ENCODE measurements around the gene TCF7L2.

Gene TCF7L2

DNA sequence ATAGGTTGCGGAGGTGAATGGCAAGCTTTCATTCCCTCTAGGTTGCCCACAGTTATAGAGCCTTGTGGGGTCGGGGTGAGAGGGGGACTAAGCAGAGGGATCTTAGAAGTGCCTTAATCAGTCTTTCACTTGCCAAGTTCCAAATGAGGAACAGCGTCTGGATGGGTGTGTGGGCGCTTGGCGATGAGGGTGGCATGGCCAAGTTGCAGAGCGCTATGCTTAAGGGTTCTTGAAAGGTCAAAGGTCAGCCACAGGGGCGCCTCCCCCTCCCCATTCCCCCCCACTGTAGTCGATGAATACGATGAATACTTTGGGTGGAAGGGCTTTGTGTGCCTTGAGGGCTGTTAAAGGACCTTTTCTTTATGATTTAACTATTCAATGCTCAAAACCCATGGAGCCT lies 185.0 kb downstream of the TCF7L2 start:
- no peak overlapping the region for H3K4me2 ChIP-seq (ENCODE audit: low read length)
- H4K20me1 ChIP-seq (ENCODE audit: insufficient read depth, low read length): no peaks in the 10 kb centered on the region
- no peaks in the 10 kb centered on the region for H3K36me3 ChIP-seq (replicated peaks; ENCODE audit: low read depth, low read length)
- TF ChIP-seq, protein P1, sequence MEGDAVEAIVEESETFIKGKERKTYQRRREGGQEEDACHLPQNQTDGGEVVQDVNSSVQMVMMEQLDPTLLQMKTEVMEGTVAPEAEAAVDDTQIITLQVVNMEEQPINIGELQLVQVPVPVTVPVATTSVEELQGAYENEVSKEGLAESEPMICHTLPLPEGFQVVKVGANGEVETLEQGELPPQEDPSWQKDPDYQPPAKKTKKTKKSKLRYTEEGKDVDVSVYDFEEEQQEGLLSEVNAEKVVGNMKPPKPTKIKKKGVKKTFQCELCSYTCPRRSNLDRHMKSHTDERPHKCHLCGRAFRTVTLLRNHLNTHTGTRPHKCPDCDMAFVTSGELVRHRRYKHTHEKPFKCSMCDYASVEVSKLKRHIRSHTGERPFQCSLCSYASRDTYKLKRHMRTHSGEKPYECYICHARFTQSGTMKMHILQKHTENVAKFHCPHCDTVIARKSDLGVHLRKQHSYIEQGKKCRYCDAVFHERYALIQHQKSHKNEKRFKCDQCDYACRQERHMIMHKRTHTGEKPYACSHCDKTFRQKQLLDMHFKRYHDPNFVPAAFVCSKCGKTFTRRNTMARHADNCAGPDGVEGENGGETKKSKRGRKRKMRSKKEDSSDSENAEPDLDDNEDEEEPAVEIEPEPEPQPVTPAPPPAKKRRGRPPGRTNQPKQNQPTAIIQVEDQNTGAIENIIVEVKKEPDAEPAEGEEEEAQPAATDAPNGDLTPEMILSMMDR (IDR thresholded peaks at IDR 0.05; ENCODE audit: low read depth, low read length): no peak
- TF ChIP-seq EZH2phosphoT487 (IDR thresholded peaks at IDR 0.05; ENCODE audit: low read depth): no peak
- H3K4me1 ChIP-seq (ENCODE audit: low read length): no peaks in the 10 kb centered on the region
- no peak overlapping the region for H3K4me3 ChIP-seq (ENCODE audit: low read length)
- H3K9ac ChIP-seq (ENCODE audit: low read length): no peak overlapping the region
- H3K27ac ChIP-seq (ENCODE audit: low read length): no peak overlapping the region
- H2AFZ ChIP-seq (ENCODE audit: low read depth, low read length): no peak overlapping the region
- H3K27me3 ChIP-seq (ENCODE audit: low read depth, low read length): peaks cover 16% of the 10 kb centered on the region; the same call in 1 of the 2 replicates
- H3K79me2 ChIP-seq (ENCODE audit: low read length): no peaks in the 10 kb centered on the region
- no peaks in the 10 kb centered on the region for H3K9me3 ChIP-seq (ENCODE audit: insufficient read depth, low read length)

DNA sequence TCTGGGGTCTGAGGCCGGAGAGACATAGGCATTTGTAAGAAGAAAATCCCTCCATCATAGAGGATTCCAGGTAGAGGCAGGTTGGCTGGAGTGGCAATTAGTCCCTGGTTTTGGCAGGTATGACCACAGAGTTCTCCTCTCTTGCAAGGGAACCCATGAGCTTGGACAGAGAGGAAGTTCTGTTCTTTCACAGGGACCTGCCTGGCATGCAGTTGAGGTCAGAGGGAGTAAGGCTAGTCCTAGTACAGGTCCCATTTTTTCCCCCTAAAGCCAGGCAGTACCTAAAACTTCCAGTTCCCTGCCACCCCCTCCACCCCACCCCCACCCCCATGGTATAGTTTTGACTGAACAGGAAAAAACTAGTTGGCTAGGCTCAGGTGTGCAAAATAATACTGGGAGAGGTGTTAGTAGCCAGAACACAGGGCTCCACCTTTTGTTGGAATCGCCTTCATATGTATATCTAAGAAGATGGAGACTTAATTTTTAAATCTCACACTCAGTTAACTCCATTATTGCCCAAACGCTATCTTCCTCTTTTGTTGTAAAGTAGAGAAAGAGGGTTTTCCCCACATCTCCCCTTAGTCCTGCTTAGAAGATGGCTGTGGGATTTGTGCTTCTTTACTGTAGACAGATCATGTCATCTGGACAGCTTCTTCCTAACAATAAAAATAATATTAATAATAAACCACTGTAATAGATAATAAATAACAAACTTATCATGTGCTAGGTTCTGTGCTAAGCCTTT lies 188.1 kb downstream of the TCF7L2 start:
- H4K20me1 ChIP-seq (ENCODE audit: insufficient read depth, low read length): no peaks in the 10 kb centered on the region

DNA sequence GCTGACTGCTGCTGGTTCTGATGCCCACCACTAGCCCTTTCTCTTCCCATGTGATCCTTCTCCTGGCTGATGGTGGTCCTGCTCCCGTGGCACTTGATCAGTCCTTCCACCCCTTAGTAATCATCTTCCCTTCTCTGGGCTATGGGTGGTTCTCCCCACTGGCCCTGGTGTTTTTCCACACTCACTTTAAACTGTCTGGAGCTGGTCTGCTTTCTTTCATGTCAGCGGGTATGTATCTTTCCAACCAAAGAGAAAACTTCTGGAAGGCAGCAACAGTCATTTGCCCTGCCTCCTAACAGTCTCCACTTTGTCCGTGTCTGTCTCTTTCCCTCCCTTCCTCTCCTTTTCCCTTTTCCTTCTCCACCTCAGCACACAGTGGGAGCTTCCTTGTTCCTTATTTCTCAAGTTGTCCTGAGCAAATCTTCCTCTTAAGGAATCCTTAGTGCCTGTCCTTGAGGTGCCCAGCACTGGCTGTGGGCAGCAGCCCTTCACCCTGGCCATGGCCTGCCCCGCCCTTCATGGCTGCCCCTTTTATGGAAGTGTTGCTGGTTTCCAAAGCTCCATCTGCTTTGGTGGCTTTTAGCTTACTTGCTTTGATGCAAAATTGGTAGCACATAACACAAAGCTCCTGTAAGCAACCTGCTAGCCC lies 189.0 kb downstream of the TCF7L2 start:
- Histone ChIP-seq H3K9me3 (ENCODE audit: insufficient read depth, low read length) (no peaks in the 10 kb centered on the region), H3K4me2 (ENCODE audit: low read length) (no peak overlapping the region), H3K4me1 (ENCODE audit: low read length) (no peaks in the 10 kb centered on the region), H3K27ac (ENCODE audit: low read length) (no peak overlapping the region), H3K79me2 (ENCODE audit: low read length) (no peaks in the 10 kb centered on the region), H3K27me3 (ENCODE audit: low read depth, low read length) (0 out of 2 replicates have a peak, but pooled peaks cover 6% of the 10 kb centered on the region), H3K4me3 (ENCODE audit: low read length) (no peak overlapping the region), H3K36me3 (replicated peaks; ENCODE audit: low read depth, low read length) (no peaks in the 10 kb centered on the region), H4K20me1 (ENCODE audit: insufficient read depth, low read length) (no peaks in the 10 kb centered on the region), H2AFZ (ENCODE audit: low read depth, low read length) (no peak overlapping the region), H3K9ac (ENCODE audit: low read length) (no peak overlapping the region)
- TF ChIP-seq, protein P1 (IDR thresholded peaks at IDR 0.05; ENCODE audit: low read depth, low read length): no peak

More for the DNA sequence above, 188.1 kb downstream of the TCF7L2 start:
- TF ChIP-seq, protein P1 (IDR thresholded peaks at IDR 0.05; ENCODE audit: low read depth, low read length): no peak
- TF ChIP-seq EZH2phosphoT487 (IDR thresholded peaks at IDR 0.05; ENCODE audit: low read depth): no peak
- H3K36me3 ChIP-seq (replicated peaks; ENCODE audit: low read depth, low read length): no peaks in the 10 kb centered on the region
- H3K4me1 ChIP-seq (ENCODE audit: low read length): no peaks in the 10 kb centered on the region
- H3K9ac ChIP-seq (ENCODE audit: low read length): no peak overlapping the region
- no peaks in the 10 kb centered on the region for H3K79me2 ChIP-seq (ENCODE audit: low read length)
- no peak overlapping the region for H3K4me2 ChIP-seq (ENCODE audit: low read length)
- no peak overlapping the region for H2AFZ ChIP-seq (ENCODE audit: low read depth, low read length)
- no peak overlapping the region for H3K27ac ChIP-seq (ENCODE audit: low read length)
- 0 out of 2 replicates have a peak, but pooled peaks cover 6% of the 10 kb centered on the region for H3K27me3 ChIP-seq (ENCODE audit: low read depth, low read length)
- no peaks in the 10 kb centered on the region for H3K9me3 ChIP-seq (ENCODE audit: insufficient read depth, low read length)
- no peak overlapping the region for H3K4me3 ChIP-seq (ENCODE audit: low read length)

DNA sequence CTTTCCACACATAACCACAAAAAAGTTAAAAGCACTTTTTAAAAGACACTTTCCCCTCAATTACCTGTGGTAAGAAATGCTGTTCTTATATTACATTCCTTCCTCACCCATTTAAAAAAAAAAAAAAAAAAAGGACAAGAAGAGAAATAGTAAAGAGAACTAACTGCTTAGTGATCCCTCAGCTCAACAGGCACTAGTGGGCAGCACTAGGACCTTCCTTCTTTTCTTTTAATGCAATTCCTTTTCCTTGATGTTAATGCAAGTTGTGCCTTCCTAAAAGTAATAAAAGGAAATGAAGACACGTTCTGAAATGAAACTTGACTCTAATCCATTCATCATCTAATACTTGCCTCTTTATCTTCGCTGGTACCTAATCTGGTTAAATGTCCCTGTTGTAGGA lies 189.7 kb downstream of the TCF7L2 start:
- no peak for TF ChIP-seq EZH2phosphoT487 (IDR thresholded peaks at IDR 0.05; ENCODE audit: low read depth)
- TF ChIP-seq, protein P1 (IDR thresholded peaks at IDR 0.05; ENCODE audit: low read depth, low read length): no peak
- H3K4me3 ChIP-seq (ENCODE audit: low read length): no peak overlapping the region
- H3K27ac ChIP-seq (ENCODE audit: low read length): no peak overlapping the region
- 0 out of 2 replicates have a peak, but pooled peaks cover 6% of the 10 kb centered on the region for H3K27me3 ChIP-seq (ENCODE audit: low read depth, low read length)
- no peaks in the 10 kb centered on the region for H3K4me1 ChIP-seq (ENCODE audit: low read length)
- H3K4me2 ChIP-seq (ENCODE audit: low read length): no peak overlapping the region
- H3K9ac ChIP-seq (ENCODE audit: low read length): no peak overlapping the region
- H3K36me3 ChIP-seq (replicated peaks; ENCODE audit: low read depth, low read length): no peaks in the 10 kb centered on the region
- H3K9me3 ChIP-seq (ENCODE audit: insufficient read depth, low read length): no peaks in the 10 kb centered on the region
- H4K20me1 ChIP-seq (ENCODE audit: insufficient read depth, low read length): no peaks in the 10 kb centered on the region
- no peak overlapping the region for H2AFZ ChIP-seq (ENCODE audit: low read depth, low read length)
- no peaks in the 10 kb centered on the region for H3K79me2 ChIP-seq (ENCODE audit: low read length)

All from OCI-LY3 (cell line).